Inflammatory macrophage treated with lipopolysaccharide for 4 hours (primary cell): ENCODE data around the gene HMX3.

ENCODE experiments used
- DNase-seq: peaks from one replicate; pipeline ENCODE4 v3.0.0-alpha.2; 2020

HMX3 gene

GRCh38 chr10:123180101-123181090, 44.6 kb downstream of the HMX3 start:
- no peak for DNase-seq

- no peak for DNase-seq
Measured at GRCh38 chr10:123183724-123184123, 48.0 kb downstream of the HMX3 start.

GRCh38 chr10:123187781-123188180, 52.0 kb downstream of the HMX3 start:
- no peak for DNase-seq
